GM12872 (cell line): ENCODE data around the gene SERGEF.

ENCODE experiments used
- CTCF ChIP-seq: IDR thresholded peaks from 3 replicates; pipeline ENCODE4 v1.5.1; 2011; ENCODE audit warnings: low read depth, mild to moderate bottlenecking, low read length, moderate library complexity; ENCODE audit not compliant: insufficient read depth

The SERGEF gene

DNA sequence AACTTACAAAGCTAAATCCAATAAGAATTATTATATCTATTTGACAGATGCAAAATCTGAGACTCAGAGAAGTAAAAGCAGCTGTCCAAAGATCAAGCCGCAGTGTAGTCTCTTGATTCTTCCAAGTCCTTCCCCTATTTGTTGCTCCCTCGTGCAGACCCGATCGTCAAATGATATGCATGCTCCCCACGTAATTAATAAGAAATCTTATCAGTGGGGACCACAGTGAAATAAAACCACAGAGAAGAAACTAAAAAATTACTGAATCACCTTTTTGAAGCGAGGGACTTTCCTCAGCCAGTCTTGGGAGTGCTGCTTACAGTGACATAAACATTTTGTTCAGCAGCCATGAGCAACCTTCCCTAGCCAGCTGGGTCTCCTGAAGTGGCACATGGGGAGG is 64.6 kb downstream of the SERGEF start:
- TF ChIP-seq CTCF: no peak

GRCh38 chr11:17939542-17939941 is 73.3 kb downstream of the SERGEF start:
- no peak for TF ChIP-seq CTCF

DNA sequence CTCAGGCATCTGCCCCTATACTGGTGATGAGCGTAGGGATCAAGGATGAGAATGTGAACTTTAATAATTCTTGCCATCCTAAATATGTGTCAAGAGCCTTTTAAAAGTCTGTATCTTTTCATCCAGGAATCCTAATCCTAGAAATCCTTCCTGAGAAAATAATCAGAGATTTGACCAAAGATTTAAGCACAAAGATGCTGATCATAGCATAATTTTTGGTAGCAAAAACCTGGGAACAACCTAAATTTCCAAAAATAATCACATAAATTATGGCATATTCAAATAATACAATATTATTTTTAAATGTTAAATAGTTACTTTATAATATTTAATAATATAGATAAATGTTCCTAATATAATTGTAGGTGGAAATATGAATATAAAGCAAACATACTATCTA is 76.1 kb downstream of the SERGEF start:
- no peak for TF ChIP-seq CTCF

DNA sequence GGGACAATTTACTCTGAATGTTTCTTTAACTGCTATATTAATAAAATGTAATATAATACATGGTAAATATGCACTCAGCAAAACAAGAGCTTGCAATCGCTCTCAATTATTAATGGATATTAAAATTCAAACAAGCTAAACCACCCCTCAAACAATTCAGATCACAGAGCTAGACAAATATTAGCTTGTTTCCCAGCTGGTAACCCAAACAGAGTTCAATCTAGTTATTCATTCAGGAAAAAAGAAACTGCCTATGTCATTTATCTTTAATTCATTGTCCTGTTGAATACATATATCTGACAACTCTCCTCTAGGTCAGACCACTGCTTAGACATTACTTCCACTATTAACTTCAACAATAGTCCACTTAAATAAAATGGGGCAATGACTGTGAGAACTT is 78.7 kb downstream of the SERGEF start:
- TF ChIP-seq CTCF: no peak

DNA sequence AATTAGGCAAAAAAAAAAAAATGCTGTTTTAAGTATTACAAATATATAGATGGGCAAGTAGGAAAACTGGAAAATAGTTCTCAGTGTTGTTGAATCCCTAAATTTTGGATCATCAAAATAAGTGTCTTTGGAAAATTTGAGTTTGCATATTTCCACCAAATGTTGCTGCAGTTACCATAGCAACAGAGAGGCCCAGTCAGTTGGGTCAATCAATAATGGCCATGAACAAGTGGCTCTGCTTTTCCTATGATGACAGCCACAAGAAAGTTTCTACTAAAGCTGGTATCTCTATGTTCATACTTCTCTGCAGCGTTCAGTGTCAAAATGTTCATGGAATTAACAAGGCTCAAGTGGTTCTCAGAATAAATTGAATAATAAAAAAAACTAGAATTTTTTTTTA is 79.1 kb downstream of the SERGEF start:
- TF ChIP-seq CTCF: no peak

- 0 out of 3 replicates have a peak, but pooled peaks have one; percentile 18 for TF ChIP-seq CTCF
Observed at GRCh38 chr11:17932472-17932871, 80.4 kb downstream of the SERGEF start.

DNA sequence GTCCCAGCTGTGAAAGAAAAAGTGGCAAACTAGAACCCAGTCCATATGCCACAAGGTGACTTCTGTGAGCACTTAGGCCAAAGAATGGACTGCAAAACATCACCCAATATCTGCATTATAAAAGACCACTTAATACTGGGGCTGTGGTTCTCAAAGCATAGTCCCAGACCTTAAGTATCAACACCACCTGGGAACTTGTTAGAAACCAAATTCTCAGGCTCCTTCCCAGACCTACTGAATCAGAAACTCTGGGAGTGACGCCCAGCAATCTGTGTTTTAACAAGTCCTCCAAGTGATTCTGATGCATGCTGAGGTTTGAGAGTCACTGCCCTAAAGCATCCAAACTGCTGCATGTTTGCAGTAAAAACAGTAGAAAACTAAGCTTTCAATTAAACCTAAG is 81.3 kb downstream of the SERGEF start:
- no peak for TF ChIP-seq CTCF
